Activated B cell treated with CpG ODN at 0.5 μM for 24 hours (primary cell): ENCODE data around the gene MRPL4. TPM values are rescaled to one million over a fixed set of nuclear protein-coding genes. Genes with fewer than 3 reads are reported as not detected.
A peak's percentile ranks its signal among the peaks of the same experiment; 100 is the strongest.

Experiments
- ATAC-seq: fragments of 200-7000 bp; cut with Tn5 transposase; one replicate; pipeline ENCODE4 v1.10.0; 2021; ENCODE audit warnings: low read depth, mild to moderate bottlenecking, moderate library complexity
- CTCF ChIA-PET: fragments of 350-600 bp; sonication (Branson Sonifier 250); formaldehyde crosslinking; loops from one replicate; lab custom pipeline; 2021; ENCODE audit warnings: antibody characterized with exemption; lab: Charles Lee
- POLR2A ChIA-PET: fragments of 350-600 bp; sonication (Branson Sonifier 250); formaldehyde crosslinking; loops from one replicate; lab custom pipeline; 2021; ENCODE audit warnings: antibody characterized with exemption; lab: Charles Lee
- DNase-seq: peaks from one replicate; pipeline ENCODE4 v3.0.0; 2022
- H3K27ac Mint-ChIP-seq: one replicate; pipeline ENCODE4 v1.8.0; 2020; ENCODE audit warnings: mixed read lengths
- H3K27me3 Mint-ChIP-seq: one replicate; pipeline ENCODE4 v1.8.0; 2021; ENCODE audit warnings: mixed read lengths
- H3K36me3 Mint-ChIP-seq: one replicate; pipeline ENCODE4 v1.8.0; 2021; ENCODE audit warnings: low read depth, mixed read lengths
- H3K4me1 Mint-ChIP-seq: one replicate; pipeline ENCODE4 v1.8.0; 2021; ENCODE audit warnings: mixed read lengths
- H3K4me3 Mint-ChIP-seq: one replicate; pipeline ENCODE4 v1.8.0; 2020; ENCODE audit warnings: mild to moderate bottlenecking, mixed read lengths
- H3K9me3 Mint-ChIP-seq: one replicate; pipeline ENCODE4 v1.8.0; 2020; ENCODE audit warnings: mixed read lengths
- intact Hi-C: fragments of 100-400 bp; cut with micrococcal nuclease; formaldehyde crosslinking; loops from one replicate; pipeline ENCODE4 v1.15.1; 2024
- total RNA-seq: library from RNA; stranded (reverse); gene quantifications from 2 replicates; pipeline ENCODE4 v1.2.3, GENCODE V29; 2022
- TF ChIP-seq, protein P1 (sequence below): fragments of 200-600 bp; IDR thresholded peaks from one replicate; pipeline ENCODE4 v1.8.0; 2022; ENCODE audit warnings: antibody characterized with exemption, mild to moderate bottlenecking

MRPL4 gene
- total RNA-seq, 1 donor from 2014 or later, result 66.9 TPM

DNA sequence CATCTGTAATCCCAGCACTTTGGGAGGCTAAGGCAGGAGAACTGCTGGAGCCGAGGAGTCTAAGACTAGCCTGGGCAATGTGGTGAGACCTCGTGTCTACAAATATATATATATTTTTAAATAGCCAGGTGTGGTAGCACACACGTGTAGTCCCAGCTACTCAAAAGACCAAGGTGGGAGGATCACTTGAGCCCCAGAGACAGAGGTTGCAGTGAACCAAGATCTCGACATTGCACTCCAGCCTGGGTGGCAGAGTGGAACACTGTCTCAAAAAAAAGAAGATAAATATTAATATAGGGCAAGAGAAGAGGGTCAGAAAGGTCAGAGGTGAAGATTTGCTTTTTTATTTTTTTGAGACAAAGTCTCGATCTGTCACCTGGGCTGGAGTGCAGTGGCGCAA, 5.5 kb upstream of the MRPL4 start:
- no peak for ATAC-seq
- Mint-ChIP-seq H3K27ac (no peak overlapping the region), H3K4me1 (peaks cover 38% of the 10 kb centered on the region), H3K27me3 (no peaks in the 10 kb centered on the region), H3K9me3 (no peaks in the 10 kb centered on the region), H3K36me3 (no peaks in the 10 kb centered on the region), H3K4me3 (no peak overlapping the region)
- TF ChIP-seq, protein P1, sequence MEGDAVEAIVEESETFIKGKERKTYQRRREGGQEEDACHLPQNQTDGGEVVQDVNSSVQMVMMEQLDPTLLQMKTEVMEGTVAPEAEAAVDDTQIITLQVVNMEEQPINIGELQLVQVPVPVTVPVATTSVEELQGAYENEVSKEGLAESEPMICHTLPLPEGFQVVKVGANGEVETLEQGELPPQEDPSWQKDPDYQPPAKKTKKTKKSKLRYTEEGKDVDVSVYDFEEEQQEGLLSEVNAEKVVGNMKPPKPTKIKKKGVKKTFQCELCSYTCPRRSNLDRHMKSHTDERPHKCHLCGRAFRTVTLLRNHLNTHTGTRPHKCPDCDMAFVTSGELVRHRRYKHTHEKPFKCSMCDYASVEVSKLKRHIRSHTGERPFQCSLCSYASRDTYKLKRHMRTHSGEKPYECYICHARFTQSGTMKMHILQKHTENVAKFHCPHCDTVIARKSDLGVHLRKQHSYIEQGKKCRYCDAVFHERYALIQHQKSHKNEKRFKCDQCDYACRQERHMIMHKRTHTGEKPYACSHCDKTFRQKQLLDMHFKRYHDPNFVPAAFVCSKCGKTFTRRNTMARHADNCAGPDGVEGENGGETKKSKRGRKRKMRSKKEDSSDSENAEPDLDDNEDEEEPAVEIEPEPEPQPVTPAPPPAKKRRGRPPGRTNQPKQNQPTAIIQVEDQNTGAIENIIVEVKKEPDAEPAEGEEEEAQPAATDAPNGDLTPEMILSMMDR, result no peak
- intact Hi-C loops, result no loop called here
- no peak for DNase-seq
- POLR2A ChIA-PET, result interaction anchor here (0.9 to 2.4 kb wide), 2 partner anchors 11 to 158 kb away, joined by 4 to 11 read pairs; no protein-coding TSS in a partner anchor
- CTCF ChIA-PET, result interaction anchor here (1.8 to 2.1 kb wide), 2 partner anchors 10 to 18 kb away, joined by 5 to 8 read pairs; no protein-coding TSS in a partner anchor

DNA sequence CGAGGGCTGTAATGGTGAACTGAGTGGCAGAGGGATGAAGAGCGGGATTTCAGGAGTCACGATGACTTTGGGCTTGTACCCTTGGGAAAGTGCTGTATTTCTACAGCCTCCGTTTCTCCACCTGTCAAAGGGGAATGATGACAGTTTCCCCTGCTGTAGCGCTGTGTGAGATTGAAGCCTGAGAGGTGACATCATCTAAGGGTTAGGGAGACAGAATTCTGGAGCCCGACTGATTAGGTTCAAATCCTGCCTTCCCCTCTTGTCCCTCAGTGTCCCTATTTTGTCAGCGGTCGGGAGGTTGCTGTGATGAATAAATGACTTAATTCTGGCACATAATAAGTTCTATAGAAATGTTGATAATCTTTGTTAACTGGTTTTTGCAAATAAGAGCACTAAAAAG, 693 bp downstream of the MRPL4 start:
- Mint-ChIP-seq H3K27me3 (no peaks in the 10 kb centered on the region), H3K4me1 (peaks cover 31% of the 10 kb centered on the region), H3K4me3 (peak overlapping the region; percentile 98), H3K36me3 (peaks cover 45% of the 10 kb centered on the region), H3K27ac (peak overlapping the region; percentile 96), H3K9me3 (no peaks in the 10 kb centered on the region)
- ChIA-PET CTCF (no interaction called here), POLR2A (interaction anchor here (0.6 to 1.9 kb wide), 8 partner anchors 16 to 779 kb away, joined by 3 to 14 read pairs (median 4); partner anchors contain the start of genes DNMT1, ICAM1 and TYK2)
- intact Hi-C loops, result loop anchor here (5.0 kb wide), 2 partner anchors 35 to 225 kb away; no protein-coding TSS in a partner anchor
- no peak for ATAC-seq
- TF ChIP-seq, protein P1, result no peak
- DNase-seq, result no peak

DNA sequence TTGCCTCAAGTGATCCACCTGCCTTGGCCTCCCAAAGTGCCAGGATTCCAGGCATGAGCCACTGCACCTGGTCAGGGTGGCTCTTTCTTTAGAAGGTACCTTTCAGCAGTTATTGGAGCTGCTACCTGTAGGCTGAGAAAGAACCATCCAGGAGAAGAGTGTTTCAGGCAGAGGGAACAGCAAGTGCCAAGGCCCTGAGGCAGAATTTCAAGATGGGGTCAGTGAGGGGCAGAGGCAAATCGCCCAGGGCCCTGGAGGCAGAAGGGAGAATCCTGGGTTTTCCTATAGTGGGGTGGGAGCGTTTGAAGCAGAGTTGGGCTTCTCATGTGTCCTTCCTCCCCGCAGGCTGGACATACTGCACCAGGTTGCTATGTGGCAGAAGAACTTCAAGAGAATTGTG, 2.2 kb downstream of the MRPL4 start:
- H3K9me3 Mint-ChIP-seq, result no peaks in the 10 kb centered on the region
- H3K4me1 Mint-ChIP-seq, result peaks cover 25% of the 10 kb centered on the region
- intact Hi-C loops, result loop anchor here (5.0 kb wide), 2 partner anchors 37 to 227 kb away; no protein-coding TSS in a partner anchor
- DNase-seq (no peak), ATAC-seq (no peak)
- ChIA-PET CTCF (no interaction called here), POLR2A (interaction anchor here (0.6 kb wide), 1 partner anchor 71 kb away, joined by 7 read pairs; no protein-coding TSS in a partner anchor)
- no peak overlapping the region for H3K27ac Mint-ChIP-seq
- no peaks in the 10 kb centered on the region for H3K27me3 Mint-ChIP-seq
- no peak overlapping the region for H3K4me3 Mint-ChIP-seq
- TF ChIP-seq, protein P1, result no peak
- H3K36me3 Mint-ChIP-seq, result peaks cover 59% of the 10 kb centered on the region

DNA sequence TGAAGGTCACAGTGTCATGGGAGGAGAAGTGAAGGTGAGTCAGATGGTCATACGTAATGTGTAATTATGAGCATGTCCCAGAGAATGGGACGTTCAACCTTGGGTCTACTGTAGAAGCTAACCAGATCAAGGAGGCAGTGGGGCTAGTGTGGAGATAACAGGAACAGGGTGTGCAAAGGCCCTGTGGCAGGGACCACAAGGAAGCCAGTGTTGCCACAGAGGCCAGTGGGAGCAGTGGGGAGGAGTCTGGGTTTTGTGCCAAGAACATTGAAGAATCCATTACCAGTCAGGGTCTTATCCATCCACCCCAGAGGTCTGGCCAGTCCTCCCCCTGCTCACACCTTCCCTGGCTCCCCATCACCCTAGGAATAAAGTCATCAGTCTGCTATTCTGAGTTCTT, 3.3 kb downstream of the MRPL4 start:
- no peak overlapping the region for H3K4me3 Mint-ChIP-seq
- ChIA-PET POLR2A (no interaction called here), CTCF (interaction anchor here (1.7 kb wide), 1 partner anchor 134 kb away, joined by 7 read pairs; no protein-coding TSS in a partner anchor)
- no peak overlapping the region for H3K27ac Mint-ChIP-seq
- intact Hi-C loops, result no loop called here
- TF ChIP-seq, protein P1, result no peak
- no peaks in the 10 kb centered on the region for H3K9me3 Mint-ChIP-seq
- DNase-seq, result no peak
- peaks cover 24% of the 10 kb centered on the region for H3K4me1 Mint-ChIP-seq
- no peaks in the 10 kb centered on the region for H3K27me3 Mint-ChIP-seq
- no peak for ATAC-seq
- peaks cover 64% of the 10 kb centered on the region for H3K36me3 Mint-ChIP-seq

DNA sequence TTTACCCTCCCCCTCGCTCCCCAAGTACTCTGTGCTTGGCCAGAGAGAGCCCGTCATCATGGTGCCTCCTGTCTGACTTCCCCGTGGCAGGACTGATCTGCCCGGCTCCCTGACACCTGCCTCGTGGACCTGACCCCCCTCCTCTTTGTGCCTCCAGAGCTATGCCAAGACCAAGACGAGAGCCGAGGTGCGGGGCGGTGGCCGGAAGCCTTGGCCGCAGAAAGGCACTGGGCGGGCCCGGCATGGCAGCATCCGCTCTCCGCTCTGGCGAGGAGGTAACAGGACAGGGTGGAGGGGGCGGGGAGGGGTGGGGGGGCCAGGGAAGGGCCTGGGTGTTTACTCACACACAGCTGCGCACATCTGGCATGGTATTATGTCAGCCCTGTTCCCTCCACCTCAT, 4.5 kb downstream of the MRPL4 start:
- DNase-seq, result no peak
- POLR2A ChIA-PET, result no interaction called here
- Mint-ChIP-seq H3K27me3 (no peaks in the 10 kb centered on the region), H3K4me1 (peaks cover 19% of the 10 kb centered on the region), H3K9me3 (no peaks in the 10 kb centered on the region), H3K27ac (no peak overlapping the region), H3K4me3 (no peak overlapping the region), H3K36me3 (peaks cover 64% of the 10 kb centered on the region)
- CTCF ChIA-PET, result interaction anchor here (1.7 kb wide), 1 partner anchor 132 kb away, joined by 7 read pairs; no protein-coding TSS in a partner anchor
- TF ChIP-seq, protein P1, result no peak
- no peak for ATAC-seq
- intact Hi-C loops, result no loop called here
